SU-DHL-6 (cell line): ENCODE measurements around the gene GATAD2B.

ENCODE experiments used
- H2AFZ ChIP-seq: fragments of 200-600 bp; sonication (generic); 2 replicates; pipeline ENCODE4 v1.6.1; 2014; ENCODE audit warnings: low read depth, mild to moderate bottlenecking, moderate library complexity, mixed read lengths, antibody characterized with exemption, low read length; ENCODE audit not compliant: severe bottlenecking
- H3F3A ChIP-seq: fragments of 200-600 bp; shearing (Covaris generic); 2 replicates; pipeline ENCODE4 v1.6.0; 2016; ENCODE audit warnings: antibody characterized with exemption, mild to moderate bottlenecking; ENCODE audit not compliant: insufficient read depth
- H3K27ac ChIP-seq: fragments of 200-600 bp; sonication (generic); 2 replicates; pipeline ENCODE4 v1.5.1; 2016; ENCODE audit warnings: low read depth, mild to moderate bottlenecking, low read length, moderate library complexity, mixed read lengths
- H3K27me3 ChIP-seq: fragments of 200-600 bp; sonication (generic), shearing (Covaris generic); 2 replicates; pipeline ENCODE4 v1.6.0; 2014; ENCODE audit warnings: mild to moderate bottlenecking, low read length
- H3K36me3 ChIP-seq: fragments of 200-600 bp; sonication (generic); 2 replicates; pipeline ENCODE4 v1.6.1; 2014; ENCODE audit warnings: mild to moderate bottlenecking, low read length, mixed read lengths
- H3K4me2 ChIP-seq: fragments of 300-600, 200-600 bp; shearing (Covaris generic), sonication (generic); 2 replicates; pipeline ENCODE4 v1.6.0; 2014; ENCODE audit warnings: low read length, low read depth, mild to moderate bottlenecking; ENCODE audit not compliant: poor library complexity, severe bottlenecking
- H3K4me3 ChIP-seq: fragments of 200-600 bp; sonication (generic); 2 replicates; pipeline ENCODE4 v1.5.1; 2014; ENCODE audit warnings: antibody characterized with exemption, low read length, mild to moderate bottlenecking, mixed read lengths; ENCODE audit not compliant: insufficient read depth, poor library complexity, severe bottlenecking
- H3K79me2 ChIP-seq: fragments of 200-600 bp; sonication (generic); 2 replicates; pipeline ENCODE4 v1.6.1; 2014; ENCODE audit warnings: mild to moderate bottlenecking, low read length, moderate library complexity; ENCODE audit not compliant: insufficient read depth
- H3K9ac ChIP-seq: fragments of 200-600 bp; sonication (generic); 2 replicates; pipeline ENCODE4 v1.7.0; 2014; ENCODE audit warnings: mild to moderate bottlenecking, low read length
- H3K9me2 ChIP-seq: fragments of 200-600 bp; sonication (generic); replicated peaks from 2 replicates; pipeline ENCODE4 v1.6.1; 2014; ENCODE audit warnings: low read length; ENCODE audit not compliant: insufficient read depth
- H3K9me3 ChIP-seq: fragments of 200-600 bp; sonication (generic); 2 replicates; pipeline ENCODE4 v1.6.1; 2014; ENCODE audit warnings: low read length, mixed read lengths; ENCODE audit not compliant: insufficient read depth
- H4K20me1 ChIP-seq: fragments of 200-600 bp; sonication (generic); 2 replicates; pipeline ENCODE4 v1.6.1; 2014; ENCODE audit warnings: low read depth, mild to moderate bottlenecking, antibody characterized with exemption, low read length, moderate library complexity, mixed read lengths
- EZH2phosphoT487 ChIP-seq: fragments of 200-600 bp; sonication (generic), shearing (Covaris generic); conservative IDR thresholded peaks from 2 replicates; pipeline ENCODE4 v1.6.1; 2018; ENCODE audit warnings: mild to moderate bottlenecking, antibody characterized with exemption, low read length, moderate library complexity, mixed read lengths
- TF ChIP-seq, protein P1 (sequence below): fragments of 200-600 bp; sonication (generic); IDR thresholded peaks from one replicate; pipeline ENCODE4 v1.5.1; 2017; ENCODE audit warnings: antibody characterized with exemption, mild to moderate bottlenecking, low read length, moderate library complexity; ENCODE audit not compliant: insufficient read depth, poor library complexity, severe bottlenecking

GATAD2B gene

DNA sequence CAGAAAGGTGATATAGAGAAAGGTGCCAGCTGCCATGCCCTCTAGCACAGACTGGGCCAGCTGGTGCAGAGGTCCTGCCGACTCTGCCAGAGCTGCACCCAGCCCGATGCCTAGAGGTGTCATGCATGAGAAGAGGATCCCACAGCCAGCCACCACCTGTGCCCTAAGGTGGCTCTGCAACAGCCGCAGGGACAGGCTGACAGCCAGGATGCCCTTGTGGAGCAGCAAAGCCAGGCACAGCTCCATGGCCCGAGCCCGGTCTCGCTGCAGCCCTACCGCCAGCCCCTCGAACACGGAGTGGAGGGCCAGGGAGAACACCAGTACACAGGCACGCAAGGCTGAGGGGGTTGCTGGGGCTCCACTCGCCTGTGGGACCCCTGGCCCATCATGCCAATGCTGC lies 37.4 kb upstream of the GATAD2B start:
- H2AFZ ChIP-seq, result no peak overlapping the region
- H3F3A ChIP-seq, result peaks cover 25% of the 10 kb centered on the region
- H3K4me2 ChIP-seq, result no peak overlapping the region
- TF ChIP-seq EZH2phosphoT487, result no peak
- TF ChIP-seq, protein P1, sequence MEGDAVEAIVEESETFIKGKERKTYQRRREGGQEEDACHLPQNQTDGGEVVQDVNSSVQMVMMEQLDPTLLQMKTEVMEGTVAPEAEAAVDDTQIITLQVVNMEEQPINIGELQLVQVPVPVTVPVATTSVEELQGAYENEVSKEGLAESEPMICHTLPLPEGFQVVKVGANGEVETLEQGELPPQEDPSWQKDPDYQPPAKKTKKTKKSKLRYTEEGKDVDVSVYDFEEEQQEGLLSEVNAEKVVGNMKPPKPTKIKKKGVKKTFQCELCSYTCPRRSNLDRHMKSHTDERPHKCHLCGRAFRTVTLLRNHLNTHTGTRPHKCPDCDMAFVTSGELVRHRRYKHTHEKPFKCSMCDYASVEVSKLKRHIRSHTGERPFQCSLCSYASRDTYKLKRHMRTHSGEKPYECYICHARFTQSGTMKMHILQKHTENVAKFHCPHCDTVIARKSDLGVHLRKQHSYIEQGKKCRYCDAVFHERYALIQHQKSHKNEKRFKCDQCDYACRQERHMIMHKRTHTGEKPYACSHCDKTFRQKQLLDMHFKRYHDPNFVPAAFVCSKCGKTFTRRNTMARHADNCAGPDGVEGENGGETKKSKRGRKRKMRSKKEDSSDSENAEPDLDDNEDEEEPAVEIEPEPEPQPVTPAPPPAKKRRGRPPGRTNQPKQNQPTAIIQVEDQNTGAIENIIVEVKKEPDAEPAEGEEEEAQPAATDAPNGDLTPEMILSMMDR, result no peak
- H4K20me1 ChIP-seq, result no peaks in the 10 kb centered on the region
- H3K36me3 ChIP-seq, result no peaks in the 10 kb centered on the region
- peaks cover 55% of the 10 kb centered on the region for H3K79me2 ChIP-seq
- H3K9ac ChIP-seq, result no peak overlapping the region
- H3K9me3 ChIP-seq, result no peaks in the 10 kb centered on the region
- H3K27ac ChIP-seq, result no peak overlapping the region
- H3K9me2 ChIP-seq, result no peaks in the 10 kb centered on the region
- no peaks in the 10 kb centered on the region for H3K27me3 ChIP-seq
- H3K4me3 ChIP-seq, result no peak overlapping the region

DNA sequence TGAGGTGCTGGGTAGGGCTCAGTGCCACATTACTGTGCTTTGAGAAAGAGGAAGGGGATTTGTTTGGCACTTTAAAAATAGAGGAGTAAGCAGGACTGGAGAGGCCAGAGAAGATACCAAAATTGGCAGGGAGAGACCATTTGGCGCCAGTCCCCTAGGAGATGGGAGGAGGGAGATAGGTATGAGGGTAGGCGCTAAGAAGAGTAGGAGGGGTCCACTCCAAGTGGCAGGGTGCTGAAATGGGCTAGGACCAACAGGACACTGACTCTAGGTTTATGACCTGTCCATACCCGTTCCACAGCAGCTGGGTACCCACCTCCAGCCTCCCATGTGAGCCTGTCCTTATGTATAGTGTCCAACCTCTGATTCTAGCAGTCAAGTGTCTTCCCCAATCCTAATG lies 36.7 kb upstream of the GATAD2B start:
- H3K79me2 ChIP-seq, result peaks cover 60% of the 10 kb centered on the region
- peak overlapping the region; percentile 48 for H3K4me2 ChIP-seq
- H3K9me3 ChIP-seq, result no peaks in the 10 kb centered on the region
- no peak overlapping the region for H3K27ac ChIP-seq
- TF ChIP-seq EZH2phosphoT487, result no peak
- TF ChIP-seq, protein P1, result no peak
- H2AFZ ChIP-seq, result no peak overlapping the region
- H3F3A ChIP-seq, result peaks cover 25% of the 10 kb centered on the region
- no peaks in the 10 kb centered on the region for H3K36me3 ChIP-seq
- no peak overlapping the region for H3K4me3 ChIP-seq
- H4K20me1 ChIP-seq, result no peaks in the 10 kb centered on the region
- no peaks in the 10 kb centered on the region for H3K9me2 ChIP-seq
- H3K9ac ChIP-seq, result no peak overlapping the region
- H3K27me3 ChIP-seq, result no peaks in the 10 kb centered on the region

GRCh38 chr1:153958961-153959260 lies 36.1 kb upstream of the GATAD2B start:
- H3K9me2 ChIP-seq, result no peaks in the 10 kb centered on the region
- peak overlapping the region; percentile 87; the same call in 1 of the 2 replicates for H3K9ac ChIP-seq
- peaks cover 60% of the 10 kb centered on the region for H3K79me2 ChIP-seq
- H3K27ac ChIP-seq, result no peak overlapping the region
- no peaks in the 10 kb centered on the region for H4K20me1 ChIP-seq
- TF ChIP-seq, protein P1, result no peak
- no peak for TF ChIP-seq EZH2phosphoT487
- H3K4me2 ChIP-seq, result peak overlapping the region; percentile 48
- H3K9me3 ChIP-seq, result no peaks in the 10 kb centered on the region
- no peaks in the 10 kb centered on the region for H3K36me3 ChIP-seq
- H3K4me3 ChIP-seq, result no peak overlapping the region
- no peak overlapping the region for H2AFZ ChIP-seq
- peaks cover 25% of the 10 kb centered on the region for H3F3A ChIP-seq
- H3K27me3 ChIP-seq, result no peaks in the 10 kb centered on the region
